HL-60/S4 treated with retinoic acid at 250 ng/mL for 4 days and 3 days (cell line): Measurements from ENCODE around the gene TRAPPC2.
"Not testable (repeated sequence)": the region's sequence is repeated elsewhere in the genome, so short reads cannot be mapped to it uniquely, and the experiment has no call there.

ENCODE experiments used
- in situ Hi-C: fragments of 300-500 bp; cut with MboI; formaldehyde crosslinking; loops from 2 replicates; pipeline ENCODE4 v1.7.0; 2022; ENCODE audit warnings: low sequenced_read_pairs

Gene TRAPPC2

DNA sequence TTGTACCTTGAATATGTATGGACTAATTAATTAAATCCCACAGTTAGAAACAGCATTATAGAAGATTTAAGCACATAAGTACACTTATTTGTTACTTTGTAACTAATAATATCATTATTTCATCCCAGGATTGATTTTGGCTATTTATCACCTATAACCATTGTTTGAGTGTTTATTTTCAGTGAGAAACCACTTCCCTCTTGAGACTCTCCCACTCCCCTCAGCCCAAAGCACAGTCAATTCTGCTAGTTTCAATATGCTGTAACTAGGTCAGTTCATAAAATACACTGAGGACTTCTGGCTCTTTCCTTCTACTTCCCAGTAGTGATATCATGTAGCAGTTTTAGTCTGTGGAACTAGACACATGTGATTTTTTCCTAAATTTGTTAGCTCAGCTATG lies 16.4 kb upstream of the TRAPPC2 start:
- in situ Hi-C loops: loop anchor here (25.0 kb wide), 1 partner anchor 286 kb away; the partner anchor contains the start of gene GEMIN8

DNA sequence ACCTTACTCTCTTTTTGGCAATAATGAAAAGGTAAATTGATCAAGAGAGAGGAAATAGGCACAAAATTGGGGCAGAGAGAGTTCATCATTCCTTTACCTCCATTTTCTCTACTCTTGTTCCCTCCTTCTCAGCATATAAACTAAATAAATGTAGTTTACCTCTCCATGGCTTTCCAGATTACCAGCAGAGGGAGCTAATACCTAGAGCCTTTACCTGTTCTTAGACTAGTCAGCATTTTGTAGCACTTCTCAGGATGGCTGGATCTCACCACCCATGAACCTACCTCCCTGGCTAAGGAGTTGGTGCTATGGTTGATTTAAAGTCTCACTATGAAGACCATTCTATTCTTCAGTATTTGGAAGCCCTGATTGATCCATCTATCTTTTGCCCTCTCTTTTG lies 15.8 kb upstream of the TRAPPC2 start:
- in situ Hi-C loops: loop anchor here (25.0 kb wide), 1 partner anchor 287 kb away; the partner anchor contains the start of gene GEMIN8

- in situ Hi-C loops: no loop called here
Observed at GRCh38 chrX:13748486-13748885, 14.1 kb upstream of the TRAPPC2 start.

- in situ Hi-C loops: no loop called here
Observed at GRCh38 chrX:13747836-13748235, 13.4 kb upstream of the TRAPPC2 start.

DNA sequence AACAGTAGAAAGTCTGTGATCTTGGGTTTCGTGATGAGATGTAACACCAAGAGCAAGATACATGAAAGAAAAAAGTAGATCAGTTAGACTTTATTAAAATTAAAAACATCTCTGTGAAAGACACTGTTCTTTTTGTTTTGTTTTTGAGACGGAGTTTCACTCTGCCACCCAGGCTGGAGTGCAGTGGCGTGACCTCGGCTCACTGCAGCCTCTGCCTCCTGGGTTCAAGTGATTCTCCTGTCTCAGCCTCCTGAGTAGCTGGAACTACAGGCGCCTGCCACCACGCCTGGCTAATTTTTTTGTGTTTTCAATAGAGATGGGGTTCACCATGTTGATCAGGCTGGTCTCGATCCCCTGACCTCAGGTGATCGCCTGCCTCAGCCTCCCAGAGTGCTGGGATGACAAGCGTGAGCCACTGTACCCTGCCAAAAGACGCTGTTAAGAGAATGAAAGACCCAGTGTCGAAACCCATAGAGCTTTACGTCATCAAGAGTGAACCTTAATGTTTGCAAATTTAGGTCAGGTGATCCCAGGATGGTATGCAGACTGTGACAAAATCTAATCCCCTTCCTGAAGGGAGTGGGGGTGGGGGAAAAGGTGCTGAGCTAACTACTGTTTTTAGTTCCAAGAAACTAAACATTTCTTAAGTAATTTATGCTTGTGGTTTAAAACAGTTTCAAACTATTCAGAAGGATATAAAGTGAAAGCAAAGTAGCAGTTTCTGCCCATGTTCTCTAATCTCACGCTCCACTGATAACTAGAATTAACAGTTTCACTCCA lies 8.2 kb upstream of the TRAPPC2 start:
- in situ Hi-C loops: no loop called here

GRCh38 chrX:13741695-13742094 lies 7.3 kb upstream of the TRAPPC2 start:
- in situ Hi-C loops: no loop called here

GRCh38 chrX:13733506-13733905 lies 914 bp downstream of the TRAPPC2 start:
- in situ Hi-C loops: no loop called here

GRCh38 chrX:13732246-13733067 lies 2.0 kb downstream of the TRAPPC2 start:
- in situ Hi-C loops: no loop called here

- in situ Hi-C loops: not testable (repeated sequence)
Observed at GRCh38 chrX:13730523-13730922, 3.9 kb downstream of the TRAPPC2 start.

DNA sequence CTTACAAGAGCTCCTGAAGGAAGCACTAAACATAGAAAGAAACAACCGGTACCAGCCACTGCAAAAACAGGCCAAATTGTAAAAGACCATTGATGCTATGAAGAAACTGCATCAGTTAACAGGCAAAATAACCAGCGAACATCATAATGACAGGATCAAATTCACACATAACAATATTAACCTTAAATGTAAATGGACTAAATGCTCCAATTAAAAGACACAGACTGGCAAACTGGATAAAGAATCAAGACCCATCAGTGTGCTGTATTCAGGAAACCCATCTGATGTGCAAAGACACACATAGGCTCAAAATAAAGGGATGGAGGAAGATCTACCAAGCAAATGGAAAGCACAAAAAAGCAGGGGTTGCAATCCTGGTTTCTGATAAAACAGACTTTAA lies 7.8 kb downstream of the TRAPPC2 start:
- in situ Hi-C loops: not testable (repeated sequence)

DNA sequence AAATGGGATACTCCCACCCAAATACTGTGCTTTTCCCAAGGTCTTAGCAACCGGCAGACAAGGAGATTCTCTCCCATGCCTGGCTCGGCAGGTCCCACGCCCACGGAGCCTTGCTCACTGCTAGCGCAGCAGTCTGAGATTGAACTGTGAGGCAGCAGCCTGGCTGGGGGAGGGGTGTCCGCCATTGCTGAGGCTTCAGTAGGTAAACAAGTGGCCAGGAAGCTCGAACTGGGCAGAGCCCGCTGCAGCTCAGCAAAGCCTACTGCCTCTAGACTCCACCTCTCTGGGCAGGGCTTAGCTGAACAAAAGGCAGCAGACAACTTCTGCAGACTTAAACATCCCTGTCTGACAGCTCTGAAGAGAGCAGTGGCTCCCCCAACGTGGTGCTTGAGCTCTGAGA lies 9.5 kb downstream of the TRAPPC2 start:
- in situ Hi-C loops: not testable (repeated sequence)

GRCh38 chrX:13721819-13722519 lies 12.5 kb downstream of the TRAPPC2 start:
- in situ Hi-C loops: no loop called here

DNA sequence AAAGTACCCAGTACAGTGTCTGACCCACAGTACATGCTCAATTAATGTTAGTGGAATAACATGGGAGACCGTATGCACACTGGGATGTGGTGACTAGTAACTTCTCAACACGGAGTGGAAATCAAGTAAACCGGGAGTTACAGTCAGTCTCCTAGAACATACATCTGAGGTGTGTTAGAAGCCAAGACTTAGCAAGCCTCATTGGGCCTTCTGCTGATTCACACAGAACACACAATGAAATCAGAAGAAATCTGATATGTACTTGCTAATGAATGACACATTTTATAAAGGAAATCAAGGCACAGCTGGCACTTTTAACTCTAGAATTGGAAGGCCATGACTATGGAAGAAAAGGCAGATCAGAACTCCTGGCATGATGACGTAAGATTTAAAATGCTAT lies 13.0 kb downstream of the TRAPPC2 start:
- in situ Hi-C loops: no loop called here

- in situ Hi-C loops: no loop called here
Observed at GRCh38 chrX:13719192-13719856, 15.1 kb downstream of the TRAPPC2 start.

DNA sequence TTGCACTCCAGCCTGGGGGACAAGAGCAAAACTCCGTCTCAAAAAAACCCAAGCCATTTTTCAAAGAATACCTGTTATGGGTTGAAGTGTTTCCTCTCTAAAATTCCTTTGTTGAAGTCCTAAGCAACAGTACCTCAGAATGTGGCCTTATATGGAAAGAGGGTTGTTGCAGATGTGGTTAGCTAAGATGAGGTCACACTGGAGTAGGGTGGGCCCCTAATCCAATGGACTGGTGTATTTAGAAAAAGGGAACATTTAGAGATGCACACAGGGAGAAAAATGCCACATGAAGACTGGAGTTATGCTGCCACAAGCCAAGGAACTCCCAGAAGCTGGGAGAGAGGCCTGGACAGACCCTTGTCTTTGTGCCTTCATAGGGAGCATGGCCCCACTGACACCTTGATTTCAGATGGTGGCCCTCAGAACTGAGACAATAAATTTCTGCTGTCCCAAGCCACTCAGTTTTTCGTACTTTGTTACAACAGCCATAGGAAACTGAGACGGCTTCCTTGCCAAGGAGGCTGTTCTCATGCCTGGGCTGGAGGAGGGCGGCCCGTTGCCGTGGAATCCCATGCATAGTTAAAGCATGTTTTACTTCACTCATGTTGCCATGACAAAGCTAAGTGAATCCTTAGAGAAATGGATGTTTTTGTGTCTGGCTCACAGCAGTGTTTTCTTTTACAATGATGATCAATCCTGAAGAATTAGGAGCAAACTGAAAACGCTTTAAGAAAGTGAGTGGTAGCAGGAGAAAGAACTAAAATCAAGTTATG lies 16.5 kb downstream of the TRAPPC2 start:
- in situ Hi-C loops: no loop called here

GRCh38 chrX:13716905-13717304 lies 17.5 kb downstream of the TRAPPC2 start:
- in situ Hi-C loops: no loop called here

GRCh38 chrX:13716455-13716854 lies 18.0 kb downstream of the TRAPPC2 start:
- in situ Hi-C loops: no loop called here

DNA sequence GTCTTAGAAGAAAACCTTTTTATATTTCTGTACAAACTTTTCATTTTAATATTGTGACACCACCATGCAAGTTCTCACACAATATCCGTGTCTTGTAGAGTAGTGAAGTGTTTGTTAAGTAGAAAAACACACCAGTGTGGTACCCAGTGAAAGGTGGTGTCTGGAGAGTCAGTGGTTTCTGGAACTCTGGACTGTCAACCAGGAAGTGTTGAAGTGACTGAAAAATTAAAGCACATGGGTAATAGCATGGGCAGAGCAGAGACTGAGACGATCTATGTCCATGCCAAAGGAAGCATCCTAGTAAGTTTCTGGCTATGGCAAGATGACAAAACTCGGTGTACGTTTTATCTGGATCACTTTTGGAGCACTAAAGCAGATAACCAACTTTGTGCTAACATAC lies 23.3 kb downstream of the TRAPPC2 start:
- in situ Hi-C loops: no loop called here

DNA sequence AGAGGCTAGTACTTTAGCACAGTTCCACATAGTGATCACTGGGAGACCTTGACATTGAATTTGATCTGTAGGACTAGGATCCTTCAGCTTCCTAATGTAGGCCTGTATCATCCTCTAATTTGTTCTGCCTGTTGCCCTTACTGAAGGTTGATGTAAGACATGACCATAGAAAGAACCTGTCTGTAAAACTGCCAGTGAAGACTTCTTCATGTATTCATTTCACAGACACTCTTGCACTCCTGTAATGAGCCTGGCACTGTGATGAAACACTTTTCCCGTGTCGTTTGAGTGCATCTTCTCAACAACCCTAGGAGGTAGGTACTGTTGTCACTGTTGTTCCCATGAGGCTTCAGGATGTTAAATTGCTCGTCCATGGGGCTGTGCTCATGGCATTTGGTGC lies 30.8 kb downstream of the TRAPPC2 start:
- in situ Hi-C loops: no loop called here

- in situ Hi-C loops: no loop called here
Observed at GRCh38 chrX:13703135-13703534, 31.3 kb downstream of the TRAPPC2 start.
